Fibroblast of the conjunctiva (primary cell): ENCODE data around the gene TXLNG.

ENCODE experiments used
- DNase-seq: peaks from one replicate; pipeline ENCODE4 v3.0.0-alpha.2; 2010; ENCODE audit warnings: low read depth

The TXLNG gene

DNA sequence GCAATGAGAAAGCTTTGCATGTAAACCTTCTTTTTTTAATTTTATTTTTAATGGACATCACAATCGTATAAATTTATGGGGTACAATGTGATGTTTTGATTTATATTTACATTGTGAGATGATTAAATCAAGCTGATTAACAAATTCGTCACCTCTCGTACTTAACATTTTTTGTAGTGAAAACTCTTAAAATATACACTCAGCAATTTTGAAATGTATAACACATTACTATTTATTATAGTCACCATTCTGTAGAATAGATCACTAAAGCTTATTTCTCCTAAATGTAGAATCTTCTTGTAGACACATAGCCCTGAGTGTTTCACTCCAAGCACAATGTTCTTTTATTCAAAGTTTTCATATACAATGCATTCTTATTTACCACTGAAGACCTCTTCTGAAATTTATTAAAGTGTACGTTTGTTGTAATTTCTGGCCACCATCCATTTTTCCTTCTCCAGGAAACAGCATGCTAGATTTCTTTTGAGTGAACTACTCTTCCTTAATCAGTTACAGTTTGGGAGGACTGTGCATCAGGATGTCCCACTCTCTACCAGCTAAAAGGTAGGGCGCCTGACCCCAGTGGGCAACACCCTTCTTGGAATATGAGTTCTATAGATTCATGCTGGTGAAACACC lies 88.3 kb downstream of the TXLNG start:
- DNase-seq, result no peak

DNA sequence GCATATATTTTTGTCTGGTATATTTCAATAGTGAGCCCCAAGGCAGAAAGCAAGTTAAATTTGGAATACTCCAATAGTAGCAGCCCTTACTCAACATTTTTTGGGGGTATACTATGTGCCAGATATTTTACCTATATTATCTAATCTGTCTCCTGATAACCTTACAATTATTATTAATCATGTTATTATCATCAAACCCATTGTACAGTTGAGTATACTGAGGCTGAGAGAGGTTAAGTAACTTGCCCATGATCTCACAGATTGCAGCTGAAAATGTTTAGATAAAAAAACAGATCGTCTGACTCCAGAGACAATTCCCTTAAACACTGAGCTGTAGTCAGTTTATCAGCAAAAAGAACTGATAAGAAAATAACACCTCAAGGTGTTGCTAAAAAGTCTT lies 90.4 kb downstream of the TXLNG start:
- DNase-seq, result no peak

- DNase-seq, result no peak
These were observed 95.9 kb downstream of the TXLNG start for GRCh38 chrX:16882169-16882568.

DNA sequence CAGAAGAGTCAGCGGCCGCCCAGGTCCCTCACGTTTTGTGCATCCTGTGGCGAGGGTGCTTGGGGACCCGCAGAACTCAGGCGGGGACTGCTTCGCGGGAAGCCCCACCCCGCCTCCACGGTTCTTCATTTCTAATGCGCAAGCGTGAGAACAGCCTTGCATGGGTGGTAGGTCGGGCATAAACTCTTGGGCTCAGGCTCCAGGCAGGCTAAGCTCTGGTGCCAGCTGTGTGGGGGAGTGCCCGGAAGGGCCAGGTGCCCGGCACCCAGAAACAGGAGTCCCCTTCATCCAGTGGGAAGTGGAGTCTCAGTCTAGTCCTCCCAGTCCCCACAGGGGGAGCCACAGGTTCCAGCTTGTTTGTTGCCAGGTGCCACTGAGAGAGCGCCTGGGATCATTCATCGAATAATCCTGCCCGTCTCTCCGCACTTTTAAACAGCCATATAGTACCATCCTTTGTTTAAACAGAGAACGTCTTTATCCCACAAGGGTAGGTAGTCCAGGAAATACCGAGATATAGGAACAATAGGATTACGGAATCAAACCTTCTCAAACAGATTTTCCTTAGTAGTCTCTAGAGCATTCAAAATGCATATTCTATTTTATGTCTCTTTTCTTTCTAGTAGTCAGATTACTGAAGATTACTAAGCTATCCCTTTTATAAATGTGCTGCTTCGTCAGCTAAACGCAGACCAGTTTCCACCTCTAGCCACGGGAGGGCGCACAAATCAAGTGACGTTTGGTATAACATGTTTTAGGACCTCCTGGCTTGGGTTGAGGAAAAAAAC lies 96.6 kb downstream of the TXLNG start:
- peak; percentile 61 for DNase-seq

DNA sequence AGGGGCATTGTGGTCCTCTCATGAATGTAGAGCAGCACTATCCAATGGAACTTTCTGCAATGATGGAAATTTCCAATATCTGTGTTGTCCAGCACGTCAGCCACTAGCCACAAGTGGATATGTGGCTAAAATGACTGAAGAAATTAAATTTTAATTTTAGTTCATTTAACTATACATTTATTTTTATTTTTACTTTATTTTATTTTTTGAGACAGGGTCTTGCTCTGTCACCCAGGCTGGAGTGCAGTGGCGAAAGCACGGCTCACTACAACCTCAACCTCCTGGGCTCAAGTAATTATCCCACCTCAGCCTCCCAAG lies 97.2 kb downstream of the TXLNG start:
- no peak for DNase-seq

- no peak for DNase-seq
These were observed 99.4 kb downstream of the TXLNG start for GRCh38 chrX:16885628-16886027.

- DNase-seq, result peak; percentile 68
These were observed 106.5 kb downstream of the TXLNG start for GRCh38 chrX:16892504-16893362.
